Measurements from ENCODE around the gene CDHR3. TPM values are rescaled to one million over a fixed set of nuclear protein-coding genes. Genes with fewer than 3 reads are reported as not detected.

CDHR3 gene
- total and polyA plus RNA-seq, 4 donors = 10.5 to 80.3 (median 36.0) TPM

- Histone ChIP-seq H3K27ac (ENCODE audit: low read depth in 1 of 2, low read length in 1 of 2) (no peak overlapping the region), H3K4me3 (no peak overlapping the region), H3K27me3 (ENCODE audit: control insufficient read depth in 3 of 3, insufficient read depth in 3 of 3, low read length in 2 of 3) (no peaks in the 10 kb centered on the region), H3K4me1 (ENCODE audit: control insufficient read depth in 5 of 5, insufficient read depth in 5 of 5, low read length in 5 of 5) (peaks cover 0 to 33% (median 13%) of the 10 kb centered on the region in 5 donors), H3K9ac (ENCODE audit: insufficient read depth in 1 of 2, low read length in 2 of 2) (no peak overlapping the region), H3K9me3 (ENCODE audit: control insufficient read depth in 4 of 4, insufficient read depth in 3 of 4, low read length in 3 of 4) (peaks cover 0 to 10% (median 0%) of the 10 kb centered on the region in 4 donors), H3K36me3 (ENCODE audit: control insufficient read depth in 4 of 4, insufficient read depth in 4 of 4, low read length in 4 of 4) (no peaks in the 10 kb centered on the region)
- DNase-seq = no peak
- 91 to 95% methylated on average over 4 of the region's 4 CpGs for WGBS, 2 donors
- no peak for TF ChIP-seq CTCF (IDR thresholded peaks at IDR 0.05; ENCODE audit: control extremely low read depth, extremely low read depth)
- no peak for ATAC-seq (ENCODE audit: insufficient read depth, low FRiP score)
Observed at GRCh38 chr7:106010866-106011265, 47.8 kb downstream of the CDHR3 start.

- H3K4me3 ChIP-seq = no peak overlapping the region
- TF ChIP-seq CTCF (IDR thresholded peaks at IDR 0.05; ENCODE audit: control extremely low read depth, extremely low read depth) = no peak
- no peaks in the 10 kb centered on the region for H3K27me3 ChIP-seq (ENCODE audit: control insufficient read depth in 3 of 3, insufficient read depth in 3 of 3, low read length in 2 of 3)
- no peak for ATAC-seq (ENCODE audit: insufficient read depth, low FRiP score)
- H3K9ac ChIP-seq (ENCODE audit: insufficient read depth in 1 of 2, low read length in 2 of 2) = no peak overlapping the region
- no peak for DNase-seq
- no peaks in the 10 kb centered on the region for H3K36me3 ChIP-seq (ENCODE audit: control insufficient read depth in 4 of 4, insufficient read depth in 4 of 4, low read length in 4 of 4)
- H3K27ac ChIP-seq (ENCODE audit: low read depth in 1 of 2, low read length in 1 of 2) = no peak overlapping the region
- WGBS, 2 donors = 83% methylated on average over 5 of the region's 5 CpGs
- H3K9me3 ChIP-seq (ENCODE audit: control insufficient read depth in 4 of 4, insufficient read depth in 3 of 4, low read length in 3 of 4) = peaks cover 0 to 3% (median 0%) of the 10 kb centered on the region in 4 donors
- peaks cover 0 to 40% (median 13%) of the 10 kb centered on the region in 5 donors for H3K4me1 ChIP-seq (ENCODE audit: control insufficient read depth in 5 of 5, insufficient read depth in 5 of 5, low read length in 5 of 5)
Observed at GRCh38 chr7:106012184-106012583, 49.1 kb downstream of the CDHR3 start.

GRCh38 chr7:106012935-106013439 is 49.9 kb downstream of the CDHR3 start:
- Histone ChIP-seq H3K9me3 (ENCODE audit: control insufficient read depth in 4 of 4, insufficient read depth in 3 of 4, low read length in 3 of 4) (peaks cover 0 to 3% (median 0%) of the 10 kb centered on the region in 4 donors), H3K27ac (ENCODE audit: low read depth in 1 of 2, low read length in 1 of 2) (no peak overlapping the region), H3K9ac (ENCODE audit: insufficient read depth in 1 of 2, low read length in 2 of 2) (no peak overlapping the region), H3K4me1 (ENCODE audit: control insufficient read depth in 5 of 5, insufficient read depth in 5 of 5, low read length in 5 of 5) (peaks cover 0 to 40% (median 13%) of the 10 kb centered on the region in 5 donors), H3K27me3 (ENCODE audit: control insufficient read depth in 3 of 3, insufficient read depth in 3 of 3, low read length in 2 of 3) (no peaks in the 10 kb centered on the region), H3K4me3 (no peak overlapping the region), H3K36me3 (ENCODE audit: control insufficient read depth in 4 of 4, insufficient read depth in 4 of 4, low read length in 4 of 4) (no peaks in the 10 kb centered on the region)
- no peak for TF ChIP-seq CTCF (IDR thresholded peaks at IDR 0.05; ENCODE audit: control extremely low read depth, extremely low read depth)
- DNase-seq (peak; percentile 67 to 77 (median 69)), ATAC-seq (ENCODE audit: insufficient read depth, low FRiP score) (no peak)
- 78 to 82% methylated on average over 8 of the region's 8 CpGs for WGBS, 2 donors
